ENCODE measurements around the gene UCN3. TPM values are rescaled to one million over a fixed set of nuclear protein-coding genes. Genes with fewer than 3 reads are reported as not detected.

Gene UCN3
- total and polyA plus RNA-seq, 2 of the 4 experiments (the other 2 are of a cell fraction) = not detected

DNA sequence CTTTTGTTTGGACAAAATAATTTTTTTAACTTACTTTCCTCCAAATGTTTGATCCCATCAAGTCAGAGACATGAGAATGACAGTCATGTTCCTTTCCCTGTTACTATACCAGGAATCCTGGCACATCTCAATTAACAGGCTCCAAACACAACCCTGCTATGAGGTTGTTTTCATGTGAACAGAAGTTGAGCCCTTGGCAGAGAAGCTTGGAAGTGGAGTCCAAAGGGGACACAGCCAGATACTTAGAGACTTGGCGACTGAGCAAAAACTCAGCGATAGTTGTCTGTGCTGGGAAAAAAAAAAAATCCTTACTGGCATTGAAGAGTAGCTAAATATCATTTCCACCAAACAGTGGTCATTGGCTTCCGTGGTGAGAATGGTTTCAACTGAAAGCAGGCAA, 27.0 kb downstream of the UCN3 start:
- peaks cover 2% of the 10 kb centered on the region for H3K27me3 ChIP-seq (ENCODE audit: control insufficient read depth, insufficient read depth, low read length)
- POLR2A ChIA-PET (ENCODE audit: unreplicated experiment) = no interaction called here

More for the DNA sequence above, 27.0 kb downstream of the UCN3 start:
- no peak overlapping the region for H3K27ac ChIP-seq (ENCODE audit: insufficient read depth, low read length)
- H4K91ac ChIP-seq (ENCODE audit: insufficient read depth, low read depth, low read length) = no peak overlapping the region
- H3K4me2 ChIP-seq (ENCODE audit: low read depth, low read length) = no peak overlapping the region
- TF ChIP-seq FOS (IDR thresholded peaks at IDR 0.05; ENCODE audit: low read depth, low read length) (no peak), RFX5 (IDR thresholded peaks at IDR 0.05; ENCODE audit: low read depth, low read length) (no peak), NFE2L2 (IDR thresholded peaks at IDR 0.05; ENCODE audit: low read depth, low read length) (no peak), CEBPB (IDR thresholded peaks at IDR 0.05; ENCODE audit: low read depth, low read length) (no peak), USF2 (IDR thresholded peaks at IDR 0.05; ENCODE audit: low read depth, low read length) (no peak), RAD21 (IDR thresholded peaks at IDR 0.05; ENCODE audit: low read length) (no peak), BHLHE40 (IDR thresholded peaks at IDR 0.05; ENCODE audit: low read depth, low read length) (no peak), POLR2A (IDR thresholded peaks at IDR 0.05; ENCODE audit: low read depth, low read length) (no peak), SMC3 (IDR thresholded peaks at IDR 0.05; ENCODE audit: low read depth, low read length) (no peak), CHD1 (IDR thresholded peaks at IDR 0.05; ENCODE audit: low read depth, low read length) (no peak)
- H2AK5ac ChIP-seq (ENCODE audit: low read depth, low read length) = no peak overlapping the region
- H2AK9ac ChIP-seq (replicated peaks; ENCODE audit: low read depth, low read length, poor library complexity) = no peak overlapping the region
- H3K4ac ChIP-seq (ENCODE audit: low read depth, low read length) = no peak overlapping the region
- H2AFZ ChIP-seq (replicated peaks; ENCODE audit: low read length, poor library complexity) = no peak overlapping the region
- dilution Hi-C loops (cut with HindIII; ENCODE audit: low sequenced_read_pairs, unreplicated experiment) = no loop called here
- H4K8ac ChIP-seq (ENCODE audit: low read depth in 2 of 2, low read length in 2 of 2) = no peak overlapping the region
- ATAC-seq (ENCODE audit: low read depth) (no peak), DNase-seq (no peak)
- in situ Hi-C loops (cut with MboI; ENCODE audit: low sequenced_read_pairs) = no loop called here
- H3K14ac ChIP-seq (replicated peaks; ENCODE audit: low read depth, low read length) = no peak overlapping the region
- no peak overlapping the region for H3K23ac ChIP-seq (ENCODE audit: low read depth, low read length)
- no peaks in the 10 kb centered on the region for H3K79me1 ChIP-seq (ENCODE audit: low read depth in 1 of 2, low read length in 2 of 2)
- WGBS, 2 experiments (ENCODE audit: extremely low coverage in 2 of 2, insufficient read length in 1 of 2) = no CpG with 5 or more reads among the region's 3 CpGs
- no peak overlapping the region for H3K18ac ChIP-seq (ENCODE audit: low read depth, low read length)
- no peak overlapping the region for H2BK120ac ChIP-seq (ENCODE audit: low read depth, low read length)
- no peaks in the 10 kb centered on the region for H3K36me3 ChIP-seq (ENCODE audit: control insufficient read depth, insufficient read depth, low read length)
- no peaks in the 10 kb centered on the region for H3K4me1 ChIP-seq (ENCODE audit: control insufficient read depth, insufficient read depth, low read length)
- no peak overlapping the region for H2BK15ac ChIP-seq (ENCODE audit: low read depth, low read length)
- H4K5ac ChIP-seq (ENCODE audit: low read depth, low read length) = no peak overlapping the region
- no peak overlapping the region for H3K9ac ChIP-seq (ENCODE audit: low read depth, low read length)
- H3K56ac ChIP-seq (ENCODE audit: extremely low read depth, insufficient read depth, low read length) = no peak overlapping the region
- no peak overlapping the region for H2BK20ac ChIP-seq (ENCODE audit: low read depth, low read length)
- no peak overlapping the region for H2BK5ac ChIP-seq (ENCODE audit: low read depth, low read length, poor library complexity, severe bottlenecking)
- CTCF ChIA-PET = no interaction called here
- no peak overlapping the region for H3K4me3 ChIP-seq (ENCODE audit: insufficient read depth, low read depth, low read length)
- H4K20me1 ChIP-seq (ENCODE audit: insufficient read depth, low read length) = no peaks in the 10 kb centered on the region
- intact Hi-C loops (cut with micrococcal nuclease) = no loop called here
- BruUV-seq (replicated peaks) = no TSS peak
- H3K9me3 ChIP-seq (ENCODE audit: control insufficient read depth, insufficient read depth, low read length) = peaks cover 6% of the 10 kb centered on the region
- no peaks in the 10 kb centered on the region for H3K9me1 ChIP-seq (ENCODE audit: insufficient read depth, low read length)
